GM10847 (cell line): ENCODE results near the gene SHKBP1.

Experiments used
- POLR2A ChIP-seq: IDR thresholded peaks from 2 replicates; pipeline ENCODE4 v1.6.1; 2011; ENCODE audit not compliant: insufficient read length; ENCODE audit errors: extremely low read depth

Gene SHKBP1

GRCh38 chr19:40603071-40603388 is 26.4 kb downstream of the SHKBP1 start:
- TF ChIP-seq POLR2A = no peak

- TF ChIP-seq POLR2A = no peak
Measured at GRCh38 chr19:40603389-40604170, 26.9 kb downstream of the SHKBP1 start.

- no peak for TF ChIP-seq POLR2A
Measured at GRCh38 chr19:40604171-40604646, 27.5 kb downstream of the SHKBP1 start.

GRCh38 chr19:40604647-40605215 is 28.1 kb downstream of the SHKBP1 start:
- TF ChIP-seq POLR2A = no peak

- TF ChIP-seq POLR2A = peak; percentile 18
Measured at GRCh38 chr19:40605216-40605971, 28.7 kb downstream of the SHKBP1 start.

- TF ChIP-seq POLR2A = no peak
Measured at GRCh38 chr19:40607311-40608239, 30.9 kb downstream of the SHKBP1 start.

GRCh38 chr19:40608240-40608621 is 31.6 kb downstream of the SHKBP1 start:
- TF ChIP-seq POLR2A = no peak

- TF ChIP-seq POLR2A = no peak
Measured at GRCh38 chr19:40608957-40609356, 32.3 kb downstream of the SHKBP1 start.

- TF ChIP-seq POLR2A = peak; percentile 34
Measured at GRCh38 chr19:40609561-40610395, 33.1 kb downstream of the SHKBP1 start.

- TF ChIP-seq POLR2A = no peak
Measured at GRCh38 chr19:40610396-40611064, 33.9 kb downstream of the SHKBP1 start.

- TF ChIP-seq POLR2A = no peak
Measured at GRCh38 chr19:40611096-40611495, 34.4 kb downstream of the SHKBP1 start.

GRCh38 chr19:40611900-40612698 is 35.4 kb downstream of the SHKBP1 start:
- no peak for TF ChIP-seq POLR2A
